Neural cell (in vitro differentiated cells): Measurements from ENCODE around the gene AGO3. TPM values are rescaled to one million over a fixed set of nuclear protein-coding genes. Genes with fewer than 3 reads are reported as not detected.

Experiments used
- H2AFZ ChIP-seq: fragments of 200-600, 300-800 bp; sonication (generic), shearing (Covaris generic); 2 replicates; pipeline ENCODE4 v1.6.0; 2014; ENCODE audit warnings: low read depth, mild to moderate bottlenecking, antibody characterized with exemption, low read length, moderate library complexity
- H3F3A ChIP-seq: fragments of 200-600 bp; shearing (Covaris generic); 2 replicates; pipeline ENCODE4 v1.6.1; 2016; ENCODE audit warnings: mild to moderate bottlenecking, moderate library complexity, mixed read lengths, antibody characterized with exemption, low read length; ENCODE audit not compliant: insufficient read depth, poor library complexity, severe bottlenecking
- H3K27ac ChIP-seq: fragments of 200-600, 300-800 bp; sonication (generic), shearing (Covaris generic); 2 replicates; pipeline ENCODE4 v1.5.1; 2014; ENCODE audit warnings: mild to moderate bottlenecking, low read length, moderate library complexity
- H3K27me3 ChIP-seq: fragments of 300-800, 200-600 bp; sonication (generic), shearing (Covaris generic); 2 replicates; pipeline ENCODE4 v1.6.0; 2014; ENCODE audit warnings: mild to moderate bottlenecking, low read depth, low read length, moderate library complexity; ENCODE audit not compliant: insufficient read depth
- H3K36me3 ChIP-seq: fragments of 300-800, 200-600 bp; sonication (generic), shearing (Covaris generic); 2 replicates; pipeline ENCODE4 v1.5.1; 2014; ENCODE audit warnings: mild to moderate bottlenecking, antibody characterized with exemption, low read length, moderate library complexity; ENCODE audit not compliant: insufficient read depth
- H3K4me2 ChIP-seq: fragments of 300-800, 200-600 bp; sonication (generic), shearing (Covaris generic); 2 replicates; pipeline ENCODE4 v1.6.0; 2014; ENCODE audit warnings: mild to moderate bottlenecking, low read length
- H3K4me3 ChIP-seq: fragments of 300-800, 200-600 bp; sonication (generic), shearing (Covaris generic); 2 replicates; pipeline ENCODE4 v1.5.1; 2014; ENCODE audit warnings: mild to moderate bottlenecking, low read length, moderate library complexity
- H3K79me2 ChIP-seq: fragments of 200-600 bp; shearing (Covaris generic); replicated peaks from 2 replicates; pipeline ENCODE4 v1.6.0; 2014; ENCODE audit warnings: mild to moderate bottlenecking, low read length, moderate library complexity; ENCODE audit not compliant: insufficient read depth
- H3K9ac ChIP-seq: fragments of 300-800, 200-600 bp; sonication (generic), shearing (Covaris generic); 2 replicates; pipeline ENCODE4 v1.6.1; 2016; ENCODE audit warnings: mild to moderate bottlenecking, low read length, mixed read lengths
- H3K9me2 ChIP-seq: fragments of 200-600 bp; shearing (Covaris generic); 2 replicates; pipeline ENCODE4 v1.6.1; 2016; ENCODE audit warnings: mild to moderate bottlenecking, low read length, mixed read lengths; ENCODE audit not compliant: insufficient read depth
- H3K9me3 ChIP-seq: fragments of 200-600, 300-800 bp; sonication (generic), shearing (Covaris generic); 2 replicates; pipeline ENCODE4 v1.6.1; 2016; ENCODE audit warnings: mild to moderate bottlenecking, mixed run types, low read length, moderate library complexity, mixed read lengths
- H4K20me1 ChIP-seq: fragments of 200-600 bp; shearing (Covaris generic); 2 replicates; pipeline ENCODE4 v1.6.1; 2016; ENCODE audit warnings: mild to moderate bottlenecking, mixed run types; ENCODE audit not compliant: insufficient read depth
- EP300 ChIP-seq: fragments of 450-650 bp; conservative IDR thresholded peaks from 2 replicates; pipeline ENCODE4 v1.6.1; 2014; ENCODE audit warnings: antibody characterized with exemption, mild to moderate bottlenecking, moderate library complexity; ENCODE audit not compliant: poor library complexity, severe bottlenecking
- EZH2 ChIP-seq: fragments of 200-600, 300-800 bp; shearing (Covaris generic), sonication (generic); IDR thresholded peaks from 2 replicates; pipeline ENCODE4 v1.6.1; 2014; ENCODE audit warnings: antibody characterized with exemption, low read length, borderline replicate concordance, mild to moderate bottlenecking; ENCODE audit not compliant: insufficient read depth, poor library complexity, severe bottlenecking
- MXI1 ChIP-seq: fragments of 450-650 bp; conservative IDR thresholded peaks from 2 replicates; pipeline ENCODE4 v1.6.1; 2014; ENCODE audit warnings: antibody characterized with exemption, mild to moderate bottlenecking; ENCODE audit not compliant: poor library complexity, severe bottlenecking
- POLR2AphosphoS5 ChIP-seq: IDR thresholded peaks from 2 replicates; pipeline ENCODE4 v1.6.1; 2012
- SMC3 ChIP-seq: fragments of 450-650 bp; conservative IDR thresholded peaks from 2 replicates; pipeline ENCODE4 v1.6.1; 2014; ENCODE audit warnings: antibody characterized with exemption, mild to moderate bottlenecking, moderate library complexity; ENCODE audit not compliant: poor library complexity
- TAF1 ChIP-seq: IDR thresholded peaks from 2 replicates; pipeline ENCODE4 v1.6.1; 2012; ENCODE audit warnings: low read depth
- polyA plus RNA-seq: library from polyadenylated mRNA; depleted of rRNA; stranded (reverse); fragments of >200 nt; gene quantifications from 2 replicates; pipeline ENCODE4 v1.2.3, GENCODE V29; 2014
- TF ChIP-seq, protein P1 (sequence below): IDR thresholded peaks from 2 replicates; pipeline ENCODE4 v1.6.1; 2012; ENCODE audit warnings: borderline replicate concordance
- TF ChIP-seq, protein P2 (sequence below): fragments of 450-650 bp; IDR thresholded peaks from 2 replicates; pipeline ENCODE4 v1.5.1; 2014; ENCODE audit warnings: antibody characterized with exemption, mild to moderate bottlenecking, moderate library complexity; ENCODE audit not compliant: poor library complexity, severe bottlenecking

Gene AGO3
- polyA plus RNA-seq, 1 donor from 2014 or later: 9.4 TPM

DNA sequence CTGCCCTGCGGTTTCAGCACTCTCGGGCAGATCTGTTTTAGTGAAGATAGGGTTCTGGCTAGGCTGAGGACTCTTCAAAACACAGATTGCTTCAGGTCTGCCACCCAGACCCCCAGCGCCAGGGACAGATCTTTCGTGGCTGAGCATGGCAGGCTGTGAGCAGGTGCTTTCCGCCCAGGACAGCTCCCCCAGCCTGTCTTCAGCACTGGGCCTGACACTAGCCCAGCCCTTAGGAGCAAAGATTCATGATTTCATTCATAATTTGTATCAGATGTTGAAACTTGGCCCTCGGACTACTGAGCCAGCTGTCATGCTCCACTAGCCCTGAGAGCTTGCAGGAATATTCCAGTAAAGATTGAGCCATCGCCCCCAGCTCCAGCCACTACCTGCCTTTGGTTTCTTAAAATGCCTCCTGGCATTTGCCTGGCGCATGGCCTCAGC, 163.7 kb downstream of the AGO3 start:
- H3K9me2 ChIP-seq: no peaks in the 10 kb centered on the region
- H3K9ac ChIP-seq: no peak overlapping the region
- H3F3A ChIP-seq: no peaks in the 10 kb centered on the region
- H3K4me3 ChIP-seq: no peak overlapping the region
- peaks cover 11% of the 10 kb centered on the region for H3K79me2 ChIP-seq
- H3K4me2 ChIP-seq: no peak overlapping the region
- no peaks in the 10 kb centered on the region for H3K27me3 ChIP-seq
- no peak overlapping the region for H3K27ac ChIP-seq
- TF ChIP-seq POLR2AphosphoS5 (no peak), SMC3 (no peak)
- TF ChIP-seq, protein P1, sequence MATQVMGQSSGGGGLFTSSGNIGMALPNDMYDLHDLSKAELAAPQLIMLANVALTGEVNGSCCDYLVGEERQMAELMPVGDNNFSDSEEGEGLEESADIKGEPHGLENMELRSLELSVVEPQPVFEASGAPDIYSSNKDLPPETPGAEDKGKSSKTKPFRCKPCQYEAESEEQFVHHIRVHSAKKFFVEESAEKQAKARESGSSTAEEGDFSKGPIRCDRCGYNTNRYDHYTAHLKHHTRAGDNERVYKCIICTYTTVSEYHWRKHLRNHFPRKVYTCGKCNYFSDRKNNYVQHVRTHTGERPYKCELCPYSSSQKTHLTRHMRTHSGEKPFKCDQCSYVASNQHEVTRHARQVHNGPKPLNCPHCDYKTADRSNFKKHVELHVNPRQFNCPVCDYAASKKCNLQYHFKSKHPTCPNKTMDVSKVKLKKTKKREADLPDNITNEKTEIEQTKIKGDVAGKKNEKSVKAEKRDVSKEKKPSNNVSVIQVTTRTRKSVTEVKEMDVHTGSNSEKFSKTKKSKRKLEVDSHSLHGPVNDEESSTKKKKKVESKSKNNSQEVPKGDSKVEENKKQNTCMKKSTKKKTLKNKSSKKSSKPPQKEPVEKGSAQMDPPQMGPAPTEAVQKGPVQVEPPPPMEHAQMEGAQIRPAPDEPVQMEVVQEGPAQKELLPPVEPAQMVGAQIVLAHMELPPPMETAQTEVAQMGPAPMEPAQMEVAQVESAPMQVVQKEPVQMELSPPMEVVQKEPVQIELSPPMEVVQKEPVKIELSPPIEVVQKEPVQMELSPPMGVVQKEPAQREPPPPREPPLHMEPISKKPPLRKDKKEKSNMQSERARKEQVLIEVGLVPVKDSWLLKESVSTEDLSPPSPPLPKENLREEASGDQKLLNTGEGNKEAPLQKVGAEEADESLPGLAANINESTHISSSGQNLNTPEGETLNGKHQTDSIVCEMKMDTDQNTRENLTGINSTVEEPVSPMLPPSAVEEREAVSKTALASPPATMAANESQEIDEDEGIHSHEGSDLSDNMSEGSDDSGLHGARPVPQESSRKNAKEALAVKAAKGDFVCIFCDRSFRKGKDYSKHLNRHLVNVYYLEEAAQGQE: no peak
- no peaks in the 10 kb centered on the region for H3K36me3 ChIP-seq
- no peaks in the 10 kb centered on the region for H4K20me1 ChIP-seq
- no peaks in the 10 kb centered on the region for H3K9me3 ChIP-seq
- no peak overlapping the region for H2AFZ ChIP-seq

GRCh38 chr1:36095760-36096405, 165.0 kb downstream of the AGO3 start:
- Histone ChIP-seq H3K4me2 (no peak overlapping the region), H3K27me3 (no peaks in the 10 kb centered on the region), H3K27ac (no peak overlapping the region), H3K36me3 (no peaks in the 10 kb centered on the region), H4K20me1 (no peaks in the 10 kb centered on the region), H3K9me3 (no peaks in the 10 kb centered on the region), H3K9me2 (no peaks in the 10 kb centered on the region), H3K9ac (no peak overlapping the region), H2AFZ (no peak overlapping the region), H3K4me3 (no peak overlapping the region), H3F3A (no peaks in the 10 kb centered on the region), H3K79me2 (no peaks in the 10 kb centered on the region)
- TF ChIP-seq, protein P1: no peak
- TF ChIP-seq SMC3 (no peak), EZH2 (no peak), MXI1 (no peak), POLR2AphosphoS5 (no peak), EP300 (no peak), TAF1 (no peak)
- TF ChIP-seq, protein P2, sequence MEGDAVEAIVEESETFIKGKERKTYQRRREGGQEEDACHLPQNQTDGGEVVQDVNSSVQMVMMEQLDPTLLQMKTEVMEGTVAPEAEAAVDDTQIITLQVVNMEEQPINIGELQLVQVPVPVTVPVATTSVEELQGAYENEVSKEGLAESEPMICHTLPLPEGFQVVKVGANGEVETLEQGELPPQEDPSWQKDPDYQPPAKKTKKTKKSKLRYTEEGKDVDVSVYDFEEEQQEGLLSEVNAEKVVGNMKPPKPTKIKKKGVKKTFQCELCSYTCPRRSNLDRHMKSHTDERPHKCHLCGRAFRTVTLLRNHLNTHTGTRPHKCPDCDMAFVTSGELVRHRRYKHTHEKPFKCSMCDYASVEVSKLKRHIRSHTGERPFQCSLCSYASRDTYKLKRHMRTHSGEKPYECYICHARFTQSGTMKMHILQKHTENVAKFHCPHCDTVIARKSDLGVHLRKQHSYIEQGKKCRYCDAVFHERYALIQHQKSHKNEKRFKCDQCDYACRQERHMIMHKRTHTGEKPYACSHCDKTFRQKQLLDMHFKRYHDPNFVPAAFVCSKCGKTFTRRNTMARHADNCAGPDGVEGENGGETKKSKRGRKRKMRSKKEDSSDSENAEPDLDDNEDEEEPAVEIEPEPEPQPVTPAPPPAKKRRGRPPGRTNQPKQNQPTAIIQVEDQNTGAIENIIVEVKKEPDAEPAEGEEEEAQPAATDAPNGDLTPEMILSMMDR: no peak
